Measurements from ENCODE around the gene ABCA13.

DNA sequence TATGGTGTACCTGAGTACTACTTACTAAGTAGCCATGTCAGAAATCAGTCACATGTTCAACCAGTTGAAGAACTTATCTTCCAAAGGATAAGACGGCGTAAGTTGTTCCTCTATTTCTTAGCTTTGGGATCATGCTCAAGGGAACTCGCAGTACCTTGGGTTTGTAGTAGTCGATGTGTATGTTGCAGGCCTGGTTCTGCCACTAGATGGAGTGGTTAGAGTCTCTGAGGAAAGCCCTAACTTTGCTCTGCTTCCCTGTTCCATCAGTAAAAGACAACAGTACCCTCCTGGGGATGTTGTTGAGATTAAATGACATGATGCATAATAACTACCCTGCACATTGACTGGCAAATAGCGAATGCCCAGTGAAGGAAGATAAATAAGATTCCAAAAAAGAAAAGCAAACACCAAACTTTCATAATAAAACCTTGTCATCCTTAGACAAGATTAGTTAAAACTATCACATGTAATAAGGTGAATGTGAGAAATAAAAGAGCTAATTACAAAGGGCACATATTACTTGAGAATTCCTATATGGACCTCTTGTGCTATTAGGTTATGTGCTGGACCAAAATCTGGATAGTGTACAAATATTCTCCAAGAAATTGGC lies 165.9 kb downstream of the ABCA13 start:
- no peak for TF ChIP-seq REPIN1 (tag by site-specific recombination; IDR thresholded peaks at IDR 0.05; ENCODE audit: low read depth)
- TF ChIP-seq, protein P1, sequence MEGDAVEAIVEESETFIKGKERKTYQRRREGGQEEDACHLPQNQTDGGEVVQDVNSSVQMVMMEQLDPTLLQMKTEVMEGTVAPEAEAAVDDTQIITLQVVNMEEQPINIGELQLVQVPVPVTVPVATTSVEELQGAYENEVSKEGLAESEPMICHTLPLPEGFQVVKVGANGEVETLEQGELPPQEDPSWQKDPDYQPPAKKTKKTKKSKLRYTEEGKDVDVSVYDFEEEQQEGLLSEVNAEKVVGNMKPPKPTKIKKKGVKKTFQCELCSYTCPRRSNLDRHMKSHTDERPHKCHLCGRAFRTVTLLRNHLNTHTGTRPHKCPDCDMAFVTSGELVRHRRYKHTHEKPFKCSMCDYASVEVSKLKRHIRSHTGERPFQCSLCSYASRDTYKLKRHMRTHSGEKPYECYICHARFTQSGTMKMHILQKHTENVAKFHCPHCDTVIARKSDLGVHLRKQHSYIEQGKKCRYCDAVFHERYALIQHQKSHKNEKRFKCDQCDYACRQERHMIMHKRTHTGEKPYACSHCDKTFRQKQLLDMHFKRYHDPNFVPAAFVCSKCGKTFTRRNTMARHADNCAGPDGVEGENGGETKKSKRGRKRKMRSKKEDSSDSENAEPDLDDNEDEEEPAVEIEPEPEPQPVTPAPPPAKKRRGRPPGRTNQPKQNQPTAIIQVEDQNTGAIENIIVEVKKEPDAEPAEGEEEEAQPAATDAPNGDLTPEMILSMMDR (tag by site-specific recombination; IDR thresholded peaks at IDR 0.05) = no peak
- TF ChIP-seq ZBTB7A (tag by site-specific recombination; IDR thresholded peaks at IDR 0.05; ENCODE audit: low read depth) = no peak
- TF ChIP-seq TCF7L2 (IDR thresholded peaks at IDR 0.05; ENCODE audit: borderline replicate concordance, low read depth, low read length) = no peak
- no peak for TF ChIP-seq ZNF114 (tag by site-specific recombination; IDR thresholded peaks at IDR 0.05)
- TF ChIP-seq, protein P2, sequence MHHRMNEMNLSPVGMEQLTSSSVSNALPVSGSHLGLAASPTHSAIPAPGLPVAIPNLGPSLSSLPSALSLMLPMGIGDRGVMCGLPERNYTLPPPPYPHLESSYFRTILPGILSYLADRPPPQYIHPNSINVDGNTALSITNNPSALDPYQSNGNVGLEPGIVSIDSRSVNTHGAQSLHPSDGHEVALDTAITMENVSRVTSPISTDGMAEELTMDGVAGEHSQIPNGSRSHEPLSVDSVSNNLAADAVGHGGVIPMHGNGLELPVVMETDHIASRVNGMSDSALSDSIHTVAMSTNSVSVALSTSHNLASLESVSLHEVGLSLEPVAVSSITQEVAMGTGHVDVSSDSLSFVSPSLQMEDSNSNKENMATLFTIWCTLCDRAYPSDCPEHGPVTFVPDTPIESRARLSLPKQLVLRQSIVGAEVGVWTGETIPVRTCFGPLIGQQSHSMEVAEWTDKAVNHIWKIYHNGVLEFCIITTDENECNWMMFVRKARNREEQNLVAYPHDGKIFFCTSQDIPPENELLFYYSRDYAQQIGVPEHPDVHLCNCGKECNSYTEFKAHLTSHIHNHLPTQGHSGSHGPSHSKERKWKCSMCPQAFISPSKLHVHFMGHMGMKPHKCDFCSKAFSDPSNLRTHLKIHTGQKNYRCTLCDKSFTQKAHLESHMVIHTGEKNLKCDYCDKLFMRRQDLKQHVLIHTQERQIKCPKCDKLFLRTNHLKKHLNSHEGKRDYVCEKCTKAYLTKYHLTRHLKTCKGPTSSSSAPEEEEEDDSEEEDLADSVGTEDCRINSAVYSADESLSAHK (tag by site-specific recombination; IDR thresholded peaks at IDR 0.05) = no peak
- TF ChIP-seq, protein P3, sequence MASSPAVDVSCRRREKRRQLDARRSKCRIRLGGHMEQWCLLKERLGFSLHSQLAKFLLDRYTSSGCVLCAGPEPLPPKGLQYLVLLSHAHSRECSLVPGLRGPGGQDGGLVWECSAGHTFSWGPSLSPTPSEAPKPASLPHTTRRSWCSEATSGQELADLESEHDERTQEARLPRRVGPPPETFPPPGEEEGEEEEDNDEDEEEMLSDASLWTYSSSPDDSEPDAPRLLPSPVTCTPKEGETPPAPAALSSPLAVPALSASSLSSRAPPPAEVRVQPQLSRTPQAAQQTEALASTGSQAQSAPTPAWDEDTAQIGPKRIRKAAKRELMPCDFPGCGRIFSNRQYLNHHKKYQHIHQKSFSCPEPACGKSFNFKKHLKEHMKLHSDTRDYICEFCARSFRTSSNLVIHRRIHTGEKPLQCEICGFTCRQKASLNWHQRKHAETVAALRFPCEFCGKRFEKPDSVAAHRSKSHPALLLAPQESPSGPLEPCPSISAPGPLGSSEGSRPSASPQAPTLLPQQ (tag by site-specific recombination; IDR thresholded peaks at IDR 0.05) = no peak
- no peak for TF ChIP-seq ZNF391 (tag by site-specific recombination; IDR thresholded peaks at IDR 0.05; ENCODE audit: borderline replicate concordance, low read depth)
- no peak for TF ChIP-seq KLF8 (tag by site-specific recombination; IDR thresholded peaks at IDR 0.05)
- TF ChIP-seq, protein P4, sequence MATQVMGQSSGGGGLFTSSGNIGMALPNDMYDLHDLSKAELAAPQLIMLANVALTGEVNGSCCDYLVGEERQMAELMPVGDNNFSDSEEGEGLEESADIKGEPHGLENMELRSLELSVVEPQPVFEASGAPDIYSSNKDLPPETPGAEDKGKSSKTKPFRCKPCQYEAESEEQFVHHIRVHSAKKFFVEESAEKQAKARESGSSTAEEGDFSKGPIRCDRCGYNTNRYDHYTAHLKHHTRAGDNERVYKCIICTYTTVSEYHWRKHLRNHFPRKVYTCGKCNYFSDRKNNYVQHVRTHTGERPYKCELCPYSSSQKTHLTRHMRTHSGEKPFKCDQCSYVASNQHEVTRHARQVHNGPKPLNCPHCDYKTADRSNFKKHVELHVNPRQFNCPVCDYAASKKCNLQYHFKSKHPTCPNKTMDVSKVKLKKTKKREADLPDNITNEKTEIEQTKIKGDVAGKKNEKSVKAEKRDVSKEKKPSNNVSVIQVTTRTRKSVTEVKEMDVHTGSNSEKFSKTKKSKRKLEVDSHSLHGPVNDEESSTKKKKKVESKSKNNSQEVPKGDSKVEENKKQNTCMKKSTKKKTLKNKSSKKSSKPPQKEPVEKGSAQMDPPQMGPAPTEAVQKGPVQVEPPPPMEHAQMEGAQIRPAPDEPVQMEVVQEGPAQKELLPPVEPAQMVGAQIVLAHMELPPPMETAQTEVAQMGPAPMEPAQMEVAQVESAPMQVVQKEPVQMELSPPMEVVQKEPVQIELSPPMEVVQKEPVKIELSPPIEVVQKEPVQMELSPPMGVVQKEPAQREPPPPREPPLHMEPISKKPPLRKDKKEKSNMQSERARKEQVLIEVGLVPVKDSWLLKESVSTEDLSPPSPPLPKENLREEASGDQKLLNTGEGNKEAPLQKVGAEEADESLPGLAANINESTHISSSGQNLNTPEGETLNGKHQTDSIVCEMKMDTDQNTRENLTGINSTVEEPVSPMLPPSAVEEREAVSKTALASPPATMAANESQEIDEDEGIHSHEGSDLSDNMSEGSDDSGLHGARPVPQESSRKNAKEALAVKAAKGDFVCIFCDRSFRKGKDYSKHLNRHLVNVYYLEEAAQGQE (tag by site-specific recombination; IDR thresholded peaks at IDR 0.05) = no peak
